Neural cell (in vitro differentiated cells): Measurements from ENCODE around the gene RASGRP4. TPM values are rescaled to one million over a fixed set of nuclear protein-coding genes. Genes with fewer than 3 reads are reported as not detected.
"Not testable (repeated sequence)": the region's sequence is repeated elsewhere in the genome, so short reads cannot be mapped to it uniquely, and the experiment has no call there.

Experiments
- H2AFZ ChIP-seq: fragments of 200-600, 300-800 bp; sonication (generic), shearing (Covaris generic); 2 replicates; pipeline ENCODE4 v1.6.0; 2014; ENCODE audit warnings: low read depth, mild to moderate bottlenecking, antibody characterized with exemption, low read length, moderate library complexity
- H3F3A ChIP-seq: fragments of 200-600 bp; shearing (Covaris generic); 2 replicates; pipeline ENCODE4 v1.6.1; 2016; ENCODE audit warnings: mild to moderate bottlenecking, moderate library complexity, mixed read lengths, antibody characterized with exemption, low read length; ENCODE audit not compliant: insufficient read depth, poor library complexity, severe bottlenecking
- H3K27ac ChIP-seq: fragments of 200-600, 300-800 bp; sonication (generic), shearing (Covaris generic); 2 replicates; pipeline ENCODE4 v1.5.1; 2014; ENCODE audit warnings: mild to moderate bottlenecking, low read length, moderate library complexity
- H3K27me3 ChIP-seq: fragments of 300-800, 200-600 bp; sonication (generic), shearing (Covaris generic); 2 replicates; pipeline ENCODE4 v1.6.0; 2014; ENCODE audit warnings: mild to moderate bottlenecking, low read depth, low read length, moderate library complexity; ENCODE audit not compliant: insufficient read depth
- H3K36me3 ChIP-seq: fragments of 300-800, 200-600 bp; sonication (generic), shearing (Covaris generic); 2 replicates; pipeline ENCODE4 v1.5.1; 2014; ENCODE audit warnings: mild to moderate bottlenecking, antibody characterized with exemption, low read length, moderate library complexity; ENCODE audit not compliant: insufficient read depth
- H3K4me2 ChIP-seq: fragments of 300-800, 200-600 bp; sonication (generic), shearing (Covaris generic); 2 replicates; pipeline ENCODE4 v1.6.0; 2014; ENCODE audit warnings: mild to moderate bottlenecking, low read length
- H3K4me3 ChIP-seq: fragments of 300-800, 200-600 bp; sonication (generic), shearing (Covaris generic); 2 replicates; pipeline ENCODE4 v1.5.1; 2014; ENCODE audit warnings: mild to moderate bottlenecking, low read length, moderate library complexity
- H3K79me2 ChIP-seq: fragments of 200-600 bp; shearing (Covaris generic); replicated peaks from 2 replicates; pipeline ENCODE4 v1.6.0; 2014; ENCODE audit warnings: mild to moderate bottlenecking, low read length, moderate library complexity; ENCODE audit not compliant: insufficient read depth
- H3K9ac ChIP-seq: fragments of 300-800, 200-600 bp; sonication (generic), shearing (Covaris generic); 2 replicates; pipeline ENCODE4 v1.6.1; 2016; ENCODE audit warnings: mild to moderate bottlenecking, low read length, mixed read lengths
- H3K9me2 ChIP-seq: fragments of 200-600 bp; shearing (Covaris generic); 2 replicates; pipeline ENCODE4 v1.6.1; 2016; ENCODE audit warnings: mild to moderate bottlenecking, low read length, mixed read lengths; ENCODE audit not compliant: insufficient read depth
- H3K9me3 ChIP-seq: fragments of 200-600, 300-800 bp; sonication (generic), shearing (Covaris generic); 2 replicates; pipeline ENCODE4 v1.6.1; 2016; ENCODE audit warnings: mild to moderate bottlenecking, mixed run types, low read length, moderate library complexity, mixed read lengths
- H4K20me1 ChIP-seq: fragments of 200-600 bp; shearing (Covaris generic); 2 replicates; pipeline ENCODE4 v1.6.1; 2016; ENCODE audit warnings: mild to moderate bottlenecking, mixed run types; ENCODE audit not compliant: insufficient read depth
- EP300 ChIP-seq: fragments of 450-650 bp; conservative IDR thresholded peaks from 2 replicates; pipeline ENCODE4 v1.6.1; 2014; ENCODE audit warnings: antibody characterized with exemption, mild to moderate bottlenecking, moderate library complexity; ENCODE audit not compliant: poor library complexity, severe bottlenecking
- EZH2 ChIP-seq: fragments of 200-600, 300-800 bp; shearing (Covaris generic), sonication (generic); IDR thresholded peaks from 2 replicates; pipeline ENCODE4 v1.6.1; 2014; ENCODE audit warnings: antibody characterized with exemption, low read length, borderline replicate concordance, mild to moderate bottlenecking; ENCODE audit not compliant: insufficient read depth, poor library complexity, severe bottlenecking
- MXI1 ChIP-seq: fragments of 450-650 bp; conservative IDR thresholded peaks from 2 replicates; pipeline ENCODE4 v1.6.1; 2014; ENCODE audit warnings: antibody characterized with exemption, mild to moderate bottlenecking; ENCODE audit not compliant: poor library complexity, severe bottlenecking
- POLR2AphosphoS5 ChIP-seq: IDR thresholded peaks from 2 replicates; pipeline ENCODE4 v1.6.1; 2012
- RAD21 ChIP-seq: fragments of 450-650 bp; conservative IDR thresholded peaks from 2 replicates; pipeline ENCODE4 v1.6.1; 2014; ENCODE audit warnings: antibody characterized with exemption, mild to moderate bottlenecking, moderate library complexity
- SMC3 ChIP-seq: fragments of 450-650 bp; conservative IDR thresholded peaks from 2 replicates; pipeline ENCODE4 v1.6.1; 2014; ENCODE audit warnings: antibody characterized with exemption, mild to moderate bottlenecking, moderate library complexity; ENCODE audit not compliant: poor library complexity
- TAF1 ChIP-seq: IDR thresholded peaks from 2 replicates; pipeline ENCODE4 v1.6.1; 2012; ENCODE audit warnings: low read depth
- polyA plus RNA-seq: library from polyadenylated mRNA; depleted of rRNA; stranded (reverse); fragments of >200 nt; gene quantifications from 2 replicates; pipeline ENCODE4 v1.2.3, GENCODE V29; 2014
- TF ChIP-seq, protein P1 (sequence below): fragments of 450-650 bp; IDR thresholded peaks from 2 replicates; pipeline ENCODE4 v1.5.1; 2014; ENCODE audit warnings: antibody characterized with exemption, mild to moderate bottlenecking, moderate library complexity; ENCODE audit not compliant: poor library complexity, severe bottlenecking
- TF ChIP-seq, protein P2 (sequence below): IDR thresholded peaks from 2 replicates; pipeline ENCODE4 v1.6.1; 2012; ENCODE audit warnings: borderline replicate concordance

Gene RASGRP4
- polyA plus RNA-seq, 1 donor from 2014 or later: not detected

DNA sequence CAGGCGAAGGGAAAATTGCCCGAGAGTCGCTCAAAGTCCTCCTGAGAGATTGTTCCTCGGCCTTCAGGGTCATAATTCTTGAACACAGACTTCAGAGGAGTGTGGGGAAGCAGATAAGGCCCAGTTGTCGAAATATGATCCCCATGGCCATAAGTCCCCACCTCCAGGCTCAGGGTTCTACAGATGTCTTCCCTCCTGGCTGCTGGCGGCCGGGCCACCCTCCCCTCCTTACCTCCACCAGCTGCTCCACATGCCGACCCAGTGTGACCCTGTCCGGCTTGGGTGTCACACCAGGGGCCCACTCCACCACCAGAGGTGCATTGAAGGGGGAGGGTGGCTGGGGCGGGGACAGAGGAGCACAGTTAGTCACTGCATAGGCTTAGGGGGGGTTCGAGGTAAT, 13.1 kb downstream of the RASGRP4 start:
- Histone ChIP-seq H3F3A (no peaks in the 10 kb centered on the region), H3K9me3 (no peaks in the 10 kb centered on the region), H4K20me1 (no peaks in the 10 kb centered on the region), H3K9me2 (no peaks in the 10 kb centered on the region), H3K79me2 (no peaks in the 10 kb centered on the region), H3K27ac (no peak overlapping the region), H3K36me3 (no peaks in the 10 kb centered on the region), H3K4me3 (no peak overlapping the region), H3K27me3 (no peaks in the 10 kb centered on the region), H3K9ac (no peak overlapping the region), H3K4me2 (no peak overlapping the region), H2AFZ (no peak overlapping the region)
- TF ChIP-seq SMC3 (no peak), EP300 (no peak), EZH2 (no peak), TAF1 (no peak), RAD21 (no peak), MXI1 (no peak), POLR2AphosphoS5 (no peak)
- TF ChIP-seq, protein P1, sequence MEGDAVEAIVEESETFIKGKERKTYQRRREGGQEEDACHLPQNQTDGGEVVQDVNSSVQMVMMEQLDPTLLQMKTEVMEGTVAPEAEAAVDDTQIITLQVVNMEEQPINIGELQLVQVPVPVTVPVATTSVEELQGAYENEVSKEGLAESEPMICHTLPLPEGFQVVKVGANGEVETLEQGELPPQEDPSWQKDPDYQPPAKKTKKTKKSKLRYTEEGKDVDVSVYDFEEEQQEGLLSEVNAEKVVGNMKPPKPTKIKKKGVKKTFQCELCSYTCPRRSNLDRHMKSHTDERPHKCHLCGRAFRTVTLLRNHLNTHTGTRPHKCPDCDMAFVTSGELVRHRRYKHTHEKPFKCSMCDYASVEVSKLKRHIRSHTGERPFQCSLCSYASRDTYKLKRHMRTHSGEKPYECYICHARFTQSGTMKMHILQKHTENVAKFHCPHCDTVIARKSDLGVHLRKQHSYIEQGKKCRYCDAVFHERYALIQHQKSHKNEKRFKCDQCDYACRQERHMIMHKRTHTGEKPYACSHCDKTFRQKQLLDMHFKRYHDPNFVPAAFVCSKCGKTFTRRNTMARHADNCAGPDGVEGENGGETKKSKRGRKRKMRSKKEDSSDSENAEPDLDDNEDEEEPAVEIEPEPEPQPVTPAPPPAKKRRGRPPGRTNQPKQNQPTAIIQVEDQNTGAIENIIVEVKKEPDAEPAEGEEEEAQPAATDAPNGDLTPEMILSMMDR: no peak
- TF ChIP-seq, protein P2, sequence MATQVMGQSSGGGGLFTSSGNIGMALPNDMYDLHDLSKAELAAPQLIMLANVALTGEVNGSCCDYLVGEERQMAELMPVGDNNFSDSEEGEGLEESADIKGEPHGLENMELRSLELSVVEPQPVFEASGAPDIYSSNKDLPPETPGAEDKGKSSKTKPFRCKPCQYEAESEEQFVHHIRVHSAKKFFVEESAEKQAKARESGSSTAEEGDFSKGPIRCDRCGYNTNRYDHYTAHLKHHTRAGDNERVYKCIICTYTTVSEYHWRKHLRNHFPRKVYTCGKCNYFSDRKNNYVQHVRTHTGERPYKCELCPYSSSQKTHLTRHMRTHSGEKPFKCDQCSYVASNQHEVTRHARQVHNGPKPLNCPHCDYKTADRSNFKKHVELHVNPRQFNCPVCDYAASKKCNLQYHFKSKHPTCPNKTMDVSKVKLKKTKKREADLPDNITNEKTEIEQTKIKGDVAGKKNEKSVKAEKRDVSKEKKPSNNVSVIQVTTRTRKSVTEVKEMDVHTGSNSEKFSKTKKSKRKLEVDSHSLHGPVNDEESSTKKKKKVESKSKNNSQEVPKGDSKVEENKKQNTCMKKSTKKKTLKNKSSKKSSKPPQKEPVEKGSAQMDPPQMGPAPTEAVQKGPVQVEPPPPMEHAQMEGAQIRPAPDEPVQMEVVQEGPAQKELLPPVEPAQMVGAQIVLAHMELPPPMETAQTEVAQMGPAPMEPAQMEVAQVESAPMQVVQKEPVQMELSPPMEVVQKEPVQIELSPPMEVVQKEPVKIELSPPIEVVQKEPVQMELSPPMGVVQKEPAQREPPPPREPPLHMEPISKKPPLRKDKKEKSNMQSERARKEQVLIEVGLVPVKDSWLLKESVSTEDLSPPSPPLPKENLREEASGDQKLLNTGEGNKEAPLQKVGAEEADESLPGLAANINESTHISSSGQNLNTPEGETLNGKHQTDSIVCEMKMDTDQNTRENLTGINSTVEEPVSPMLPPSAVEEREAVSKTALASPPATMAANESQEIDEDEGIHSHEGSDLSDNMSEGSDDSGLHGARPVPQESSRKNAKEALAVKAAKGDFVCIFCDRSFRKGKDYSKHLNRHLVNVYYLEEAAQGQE: no peak

DNA sequence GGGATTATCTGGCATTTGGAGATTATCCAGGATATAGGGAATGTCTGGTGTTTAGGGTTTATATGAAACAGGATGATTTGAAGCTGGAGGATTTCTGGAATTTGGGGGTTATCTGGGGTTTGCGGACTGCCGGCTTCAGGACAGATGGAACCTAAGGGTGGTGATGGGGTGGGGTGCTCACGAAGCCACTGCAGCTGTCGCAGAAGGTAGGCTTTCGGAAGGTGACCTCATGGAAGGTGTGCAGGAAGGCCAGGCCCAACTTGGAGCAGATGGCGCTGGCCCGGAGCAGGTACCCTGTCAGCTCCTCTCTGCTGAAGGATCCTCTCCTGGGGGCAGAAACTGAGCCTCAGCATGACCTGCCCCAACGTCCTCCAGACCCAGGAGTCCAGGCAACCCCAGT, 13.5 kb downstream of the RASGRP4 start:
- H4K20me1 ChIP-seq: no peaks in the 10 kb centered on the region
- no peak overlapping the region for H3K27ac ChIP-seq
- H2AFZ ChIP-seq: no peak overlapping the region
- no peak overlapping the region for H3K4me3 ChIP-seq
- no peaks in the 10 kb centered on the region for H3K27me3 ChIP-seq
- no peaks in the 10 kb centered on the region for H3K9me3 ChIP-seq
- no peak overlapping the region for H3K4me2 ChIP-seq
- no peak overlapping the region for H3K9ac ChIP-seq
- H3K9me2 ChIP-seq: no peaks in the 10 kb centered on the region
- H3F3A ChIP-seq: no peaks in the 10 kb centered on the region
- no peaks in the 10 kb centered on the region for H3K79me2 ChIP-seq
- H3K36me3 ChIP-seq: no peaks in the 10 kb centered on the region
- no peak for TF ChIP-seq TAF1
- no peak for TF ChIP-seq MXI1
- TF ChIP-seq, protein P1: no peak
- TF ChIP-seq SMC3: no peak

DNA sequence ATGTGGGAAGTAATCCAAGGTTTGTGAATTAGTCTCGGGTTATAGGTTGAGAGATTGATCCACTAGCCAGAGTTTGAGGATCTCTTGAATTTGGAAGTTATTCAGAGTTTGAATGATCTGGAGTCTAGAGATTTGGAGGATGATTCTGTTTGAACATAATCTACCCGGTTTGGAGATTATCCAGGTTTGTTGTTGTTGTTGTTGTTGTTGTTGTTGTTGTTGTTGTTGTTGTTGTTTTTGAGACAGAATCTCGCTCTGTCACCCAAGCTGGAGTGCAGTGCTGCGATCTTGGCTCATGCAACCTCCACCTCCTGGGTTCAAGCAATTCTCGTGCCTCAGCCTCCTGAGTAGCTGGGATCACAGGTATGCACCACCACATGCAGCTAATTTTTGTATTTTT, 14.1 kb downstream of the RASGRP4 start:
- H4K20me1 ChIP-seq, H3K27me3 ChIP-seq, H3F3A ChIP-seq, H3K9me2 ChIP-seq, H2AFZ ChIP-seq, H3K9ac ChIP-seq, H3K4me3 ChIP-seq, H3K27ac ChIP-seq, H3K79me2 ChIP-seq, H3K4me2 ChIP-seq, H3K9me3 ChIP-seq, H3K36me3 ChIP-seq: not testable (repeated sequence)
